ENCODE measurements around the gene LRMDA.
"Not testable (repeated sequence)": the region's sequence is repeated elsewhere in the genome, so short reads cannot be mapped to it uniquely, and the experiment has no call there.

The LRMDA gene

GRCh38 chr10:76554033-76554408, 1122.6 kb downstream of the LRMDA start:
- DNase-seq (ENCODE audit: low read depth), result no peak

GRCh38 chr10:76554478-76554877, 1123.1 kb downstream of the LRMDA start:
- DNase-seq (ENCODE audit: low read depth), result no peak

GRCh38 chr10:76555067-76555670, 1123.7 kb downstream of the LRMDA start:
- no peak for DNase-seq (ENCODE audit: low read depth)

GRCh38 chr10:76557366-76557765, 1125.9 kb downstream of the LRMDA start:
- no peak for DNase-seq (ENCODE audit: low read depth)

GRCh38 chr10:76558586-76558985, 1127.2 kb downstream of the LRMDA start:
- no peak for DNase-seq (ENCODE audit: low read depth)

- DNase-seq (ENCODE audit: low read depth), result no peak
Observed at GRCh38 chr10:76558996-76559891, 1127.8 kb downstream of the LRMDA start.

- no peak for DNase-seq (ENCODE audit: low read depth)
Observed at GRCh38 chr10:76559892-76560220, 1128.4 kb downstream of the LRMDA start.

GRCh38 chr10:76560338-76560737, 1128.9 kb downstream of the LRMDA start:
- DNase-seq (ENCODE audit: low read depth), result no peak

- DNase-seq (ENCODE audit: low read depth), result no peak
Observed at GRCh38 chr10:76563286-76563685, 1131.9 kb downstream of the LRMDA start.

GRCh38 chr10:76572021-76572420, 1140.6 kb downstream of the LRMDA start:
- no peak for DNase-seq (ENCODE audit: low read depth)

GRCh38 chr10:76576276-76576962, 1145.0 kb downstream of the LRMDA start:
- DNase-seq (ENCODE audit: low read depth), result no peak

- no peak for DNase-seq (ENCODE audit: low read depth)
Observed at GRCh38 chr10:76577455-76577854, 1146.0 kb downstream of the LRMDA start.

GRCh38 chr10:76581506-76582256, 1150.3 kb downstream of the LRMDA start:
- no peak for DNase-seq (ENCODE audit: low read depth)

GRCh38 chr10:76582531-76582930, 1151.1 kb downstream of the LRMDA start:
- no peak for DNase-seq (ENCODE audit: low read depth)

- no peak for DNase-seq (ENCODE audit: low read depth)
Observed at GRCh38 chr10:76583711-76584161, 1152.3 kb downstream of the LRMDA start.

GRCh38 chr10:76584466-76584865, 1153.0 kb downstream of the LRMDA start:
- DNase-seq (ENCODE audit: low read depth), result not testable (repeated sequence)

Measured in T follicular helper cell (primary cell).